Mesothelial cell of epicardium (in vitro differentiated cells): Measurements from ENCODE around the gene ATP13A2. TPM values are rescaled to one million over a fixed set of nuclear protein-coding genes. Genes with fewer than 3 reads are reported as not detected.
"Not testable (repeated sequence)": the region's sequence is repeated elsewhere in the genome, so short reads cannot be mapped to it uniquely, and the experiment has no call there.

Experiments used
- DNase-seq, 2 experiments: peaks; one replicate each; pipeline ENCODE4 v3.0.0; 2021; ENCODE audit warnings: low spot score in 2 of 2; ENCODE audit not compliant: unreplicated experiment in 2 of 2
- H3K27ac Mint-ChIP-seq: 2 replicates; pipeline ENCODE4 v1.8.0; 2021; ENCODE audit warnings: mixed read lengths
- H3K27me3 Mint-ChIP-seq: 2 replicates; pipeline ENCODE4 v1.8.0; 2021; ENCODE audit warnings: low read depth, mixed read lengths
- H3K36me3 Mint-ChIP-seq: 2 replicates; pipeline ENCODE4 v1.8.0; 2021; ENCODE audit warnings: mixed read lengths
- H3K4me1 Mint-ChIP-seq: 2 replicates; pipeline ENCODE4 v1.8.0; 2021; ENCODE audit warnings: mixed read lengths
- H3K4me3 Mint-ChIP-seq: 2 replicates; pipeline ENCODE4 v1.8.0; 2021; ENCODE audit warnings: mild to moderate bottlenecking, moderate library complexity, mixed read lengths
- H3K9me3 Mint-ChIP-seq: 2 replicates; pipeline ENCODE4 v1.8.0; 2021; ENCODE audit warnings: mixed read lengths
- CTCF ChIP-seq: fragments of 200-600 bp; sonication (generic); IDR thresholded peaks from one replicate; pipeline ENCODE4 v1.5.0; 2021; ENCODE audit warnings: antibody characterized with exemption; ENCODE audit not compliant: unreplicated experiment
- total RNA-seq: library from RNA; stranded (reverse); gene quantifications from 3 replicates; pipeline ENCODE4 v1.2.1, GENCODE V29; 2021

ATP13A2 gene
- total RNA-seq, 1 donor from 2014 or later: 57.8 TPM

DNA sequence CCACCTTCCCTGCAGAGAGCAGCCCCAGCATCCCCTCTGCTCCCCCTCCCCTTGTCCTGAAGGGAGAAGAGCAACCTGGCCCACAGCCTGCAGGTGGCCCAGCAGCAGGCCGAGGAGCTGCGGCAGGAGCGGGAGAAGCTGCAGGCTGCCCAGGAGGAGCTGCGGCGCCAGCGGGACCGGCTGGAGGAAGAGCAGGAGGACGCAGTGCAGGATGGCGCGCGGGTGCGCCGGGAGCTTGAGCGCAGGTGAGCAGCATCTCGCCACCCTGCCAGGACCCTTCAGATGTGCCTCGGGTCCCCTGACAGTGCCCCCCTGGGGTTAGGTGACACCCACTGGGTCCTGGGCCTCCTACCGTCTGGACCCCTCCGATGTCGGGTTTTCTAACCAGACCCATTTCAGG, 67.7 kb downstream of the ATP13A2 start:
- Mint-ChIP-seq H3K36me3 (peaks cover 8% of the 10 kb centered on the region), H3K27ac (no peak overlapping the region), H3K4me3 (no peak overlapping the region), H3K9me3 (no peaks in the 10 kb centered on the region), H3K4me1 (no peaks in the 10 kb centered on the region), H3K27me3 (no peaks in the 10 kb centered on the region)
- DNase-seq: no peak
- TF ChIP-seq CTCF: no peak

DNA sequence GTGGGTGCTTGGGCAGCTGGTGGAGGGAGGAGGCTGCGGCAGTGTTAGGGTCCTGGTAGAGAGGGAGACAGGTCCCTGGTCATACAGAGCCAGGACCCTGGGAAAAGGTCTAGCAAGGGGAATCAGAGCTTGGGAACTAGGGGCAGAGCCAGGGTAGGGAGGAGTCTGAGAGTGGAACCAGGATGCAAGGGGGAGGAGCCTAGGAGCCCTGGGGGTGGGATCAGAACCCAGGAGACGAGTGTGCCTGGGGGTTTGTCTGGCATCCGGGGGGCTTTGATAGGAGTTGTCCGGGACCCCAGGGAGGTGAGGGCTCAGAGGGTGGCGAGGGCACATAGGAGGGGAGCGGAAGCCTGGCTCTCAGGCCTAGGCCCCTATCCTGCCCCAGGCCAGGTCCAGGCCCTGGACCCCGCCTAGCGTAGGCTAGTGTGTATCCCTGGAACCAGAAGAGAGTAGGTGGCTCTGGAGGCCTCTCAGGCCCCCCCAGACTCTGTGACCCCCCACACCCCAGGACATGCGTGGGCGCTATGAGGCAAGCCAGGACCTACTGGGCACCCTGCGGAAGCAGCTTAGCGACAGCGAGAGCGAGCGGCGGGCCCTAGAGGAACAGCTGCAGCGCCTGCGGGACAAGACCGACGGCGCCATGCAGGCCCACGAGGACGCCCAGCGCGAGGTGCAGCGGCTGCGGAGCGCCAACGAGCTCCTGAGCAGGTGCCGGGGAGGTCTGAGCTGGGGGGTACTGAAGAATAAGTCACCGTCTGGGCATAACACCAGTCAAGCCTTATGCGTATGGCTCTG, 72.1 kb downstream of the ATP13A2 start:
- not testable (repeated sequence) for H3K27ac Mint-ChIP-seq, H3K27me3 Mint-ChIP-seq, H3K9me3 Mint-ChIP-seq, H3K36me3 Mint-ChIP-seq, DNase-seq, H3K4me3 Mint-ChIP-seq, H3K4me1 Mint-ChIP-seq

- no peak overlapping the region for H3K4me3 Mint-ChIP-seq
Observed at GRCh38 chr1:16938351-16939321, 73.1 kb downstream of the ATP13A2 start.

GRCh38 chr1:16936580-16936979, 75.1 kb downstream of the ATP13A2 start:
- H3K4me1 Mint-ChIP-seq, DNase-seq, H3K27ac Mint-ChIP-seq, H3K9me3 Mint-ChIP-seq, H3K27me3 Mint-ChIP-seq, H3K4me3 Mint-ChIP-seq, H3K36me3 Mint-ChIP-seq: not testable (repeated sequence)

More at GRCh38 chr1:16938351-16939321, 73.1 kb downstream of the ATP13A2 start:
- Mint-ChIP-seq H3K27me3 (no peaks in the 10 kb centered on the region), H3K36me3 (peaks cover 8% of the 10 kb centered on the region), H3K9me3 (no peaks in the 10 kb centered on the region), H3K4me1 (no peaks in the 10 kb centered on the region), H3K27ac (no peak overlapping the region)
- DNase-seq: no peak
- TF ChIP-seq CTCF: no peak

Other genes with a start within 250 kb of the ATP13A2 start
- 3,774 to 3,945 TPM (median 3,937 TPM) in 3 replicates for gene RNU1-2, start 115.9 kb downstream of the ATP13A2 start, total RNA-seq
- gene CROCC, start 90.0 kb downstream of the ATP13A2 start, total RNA-seq: 81.3 to 86.4 TPM (median 86.1 TPM) in 3 replicates
- gene MFAP2, start 31.3 kb downstream of the ATP13A2 start, total RNA-seq: 445 to 466 TPM (median 459 TPM) in 3 replicates
- 43.3 to 48.5 TPM (median 46.5 TPM) in 3 replicates for gene SDHB, start 42.1 kb upstream of the ATP13A2 start, total RNA-seq
- gene PADI2, start 107.5 kb upstream of the ATP13A2 start, total RNA-seq: 0.49 to 0.62 TPM (median 0.52 TPM) in 3 replicates
- 0.09 TPM in 1 of 3 replicates, not detected in the others for gene PADI1, start 193.2 kb upstream of the ATP13A2 start, total RNA-seq
- gene PADI3, start 237.2 kb upstream of the ATP13A2 start, total RNA-seq: 0.07 TPM in 1 of 3 replicates, not detected in the others